Measurements from ENCODE around the gene PCMTD2.
"Not testable (repeated sequence)": the region's sequence is repeated elsewhere in the genome, so short reads cannot be mapped to it uniquely, and the experiment has no call there.

PCMTD2 gene

DNA sequence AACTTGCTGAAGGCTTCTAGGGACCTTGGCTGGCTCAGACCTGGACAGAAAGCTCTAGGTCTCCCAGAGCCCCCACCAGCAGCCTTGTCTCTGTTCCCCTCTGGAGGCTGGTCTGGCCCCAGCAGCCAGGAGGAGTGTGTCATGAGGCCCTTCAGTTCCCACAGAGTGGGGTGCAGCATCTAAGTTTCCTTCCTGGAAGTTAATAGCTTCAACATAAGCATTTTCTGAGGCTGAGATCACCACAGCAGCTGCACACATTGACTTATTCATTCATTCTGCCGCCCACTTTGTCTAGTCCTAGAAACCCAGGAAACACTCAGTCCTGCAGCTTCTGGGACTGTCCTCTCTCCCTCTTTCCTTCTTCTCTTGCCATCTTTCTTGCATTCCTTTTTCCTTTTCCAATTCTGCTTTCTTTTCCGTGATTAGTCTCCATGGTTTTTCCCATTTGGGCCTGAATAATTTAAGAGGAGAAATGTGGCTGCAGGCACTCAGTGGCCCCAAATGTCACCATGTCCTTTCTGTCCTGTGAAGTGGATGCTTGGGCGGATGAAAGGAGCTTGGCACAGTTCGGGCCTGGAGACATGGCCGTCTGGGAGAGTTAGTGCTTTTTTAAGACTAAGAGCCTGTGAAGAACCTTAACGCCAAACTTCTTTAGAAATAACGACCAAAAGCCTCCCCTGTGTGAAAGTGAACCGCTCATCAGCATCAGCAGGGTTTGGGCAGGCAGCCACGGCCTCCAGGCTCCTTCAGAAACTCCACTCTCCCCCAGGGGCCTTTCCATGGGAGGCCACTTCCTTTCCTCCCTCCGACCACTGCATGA lies 31.0 kb upstream of the PCMTD2 start:
- peak; percentile 97 for DNase-seq (ENCODE audit: low read depth)

DNA sequence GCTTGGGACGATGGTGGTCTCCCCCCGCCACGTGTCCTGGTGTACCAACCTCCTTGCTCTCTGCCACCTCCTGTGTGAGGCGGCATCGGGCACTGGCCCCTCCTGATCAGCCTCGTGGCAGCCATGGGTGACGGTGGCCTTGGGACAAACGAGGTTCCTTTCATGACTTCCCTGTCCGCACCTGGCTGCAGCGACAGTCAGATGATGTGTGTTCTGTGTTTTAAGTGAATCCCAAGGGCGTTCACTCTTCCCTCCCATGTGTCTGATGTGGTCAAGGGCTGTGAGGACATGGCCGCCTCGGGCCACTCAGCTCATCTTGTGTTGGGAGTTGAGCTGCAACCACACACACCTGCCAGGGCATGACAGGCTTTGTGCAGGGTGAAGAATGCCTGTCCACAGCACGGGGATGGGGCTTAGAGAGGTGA lies 30.4 kb upstream of the PCMTD2 start:
- no peak for DNase-seq (ENCODE audit: low read depth)

DNA sequence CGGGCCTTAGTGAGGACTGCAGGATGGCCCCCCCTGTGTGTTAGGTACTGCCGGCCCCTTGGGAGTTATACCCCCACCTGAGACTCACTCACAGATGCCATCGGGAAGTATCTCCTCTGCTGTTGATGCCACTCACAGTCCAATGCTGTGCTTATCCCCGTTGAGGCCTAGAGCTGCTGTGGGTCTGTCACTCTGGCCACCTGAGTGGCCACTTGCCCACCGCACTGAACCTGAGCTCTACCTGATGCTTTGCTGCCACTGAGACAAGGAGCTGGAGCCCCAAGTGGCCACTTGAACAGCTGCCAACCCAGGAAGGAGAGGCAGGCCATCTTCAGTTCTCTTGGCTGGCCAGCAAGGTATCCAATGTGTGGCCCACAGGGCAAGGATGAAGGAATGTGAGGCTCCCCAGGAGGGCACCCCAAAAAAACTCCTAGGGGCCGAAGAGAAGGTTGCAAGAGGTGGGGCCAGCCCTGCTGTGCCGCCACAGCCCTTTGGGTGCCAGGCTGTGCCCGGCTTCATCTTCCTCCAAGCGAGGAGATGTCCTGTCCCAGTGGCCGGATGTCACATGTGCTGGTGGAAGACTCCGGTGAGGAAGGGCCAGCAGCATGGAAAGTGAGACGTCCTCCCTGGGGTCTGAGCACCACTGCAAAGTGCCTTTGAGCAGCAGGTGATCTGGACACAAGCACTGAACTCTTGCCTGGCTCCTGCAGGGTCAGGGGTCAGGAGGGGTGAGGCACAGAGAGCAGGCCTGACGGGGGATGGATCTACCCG lies 29.5 kb upstream of the PCMTD2 start:
- DNase-seq (ENCODE audit: low read depth): no peak

DNA sequence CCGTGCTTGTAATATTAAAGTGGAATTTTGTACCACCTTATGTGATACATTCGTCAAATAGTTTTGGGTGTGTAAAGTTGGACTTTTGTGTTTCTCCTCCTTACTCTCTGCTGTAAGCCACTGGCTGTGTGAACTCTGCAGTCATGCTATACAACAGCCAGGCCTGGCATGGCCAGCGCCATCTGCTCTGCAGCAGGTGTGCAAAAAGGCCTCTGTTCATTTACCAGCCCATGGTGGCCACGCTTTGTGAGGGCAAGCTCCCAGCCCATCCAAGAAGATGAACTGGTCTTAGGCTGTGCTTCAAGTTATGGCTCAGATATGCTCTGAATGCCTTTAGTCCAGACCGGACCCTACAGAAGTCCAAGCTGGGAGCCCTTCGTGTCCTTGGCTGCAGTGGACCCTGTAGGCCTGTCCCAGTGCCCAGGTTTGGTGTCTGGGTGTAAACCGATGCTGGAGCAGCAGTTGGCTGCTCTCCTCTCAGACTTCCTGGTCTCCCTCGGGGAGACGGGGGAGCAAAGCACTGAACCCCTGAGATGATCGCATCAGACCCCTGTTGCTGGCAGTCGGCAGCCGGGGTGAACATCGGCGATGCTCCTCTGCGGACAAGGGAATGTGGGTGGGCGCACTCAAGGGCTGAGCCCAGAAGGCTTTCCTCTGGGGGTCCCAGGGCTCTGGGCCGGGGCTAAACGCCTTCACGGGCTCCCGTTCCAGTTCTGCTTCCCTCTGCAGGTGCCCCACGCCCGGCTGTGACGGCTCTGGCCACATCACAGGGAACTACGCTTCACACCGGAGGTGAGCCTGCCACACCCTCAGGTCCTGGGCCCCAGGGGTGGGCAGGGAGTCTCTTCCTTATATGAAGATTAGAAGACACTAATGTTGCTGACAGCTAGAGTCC lies 28.6 kb upstream of the PCMTD2 start:
- no peak for DNase-seq (ENCODE audit: low read depth)

DNA sequence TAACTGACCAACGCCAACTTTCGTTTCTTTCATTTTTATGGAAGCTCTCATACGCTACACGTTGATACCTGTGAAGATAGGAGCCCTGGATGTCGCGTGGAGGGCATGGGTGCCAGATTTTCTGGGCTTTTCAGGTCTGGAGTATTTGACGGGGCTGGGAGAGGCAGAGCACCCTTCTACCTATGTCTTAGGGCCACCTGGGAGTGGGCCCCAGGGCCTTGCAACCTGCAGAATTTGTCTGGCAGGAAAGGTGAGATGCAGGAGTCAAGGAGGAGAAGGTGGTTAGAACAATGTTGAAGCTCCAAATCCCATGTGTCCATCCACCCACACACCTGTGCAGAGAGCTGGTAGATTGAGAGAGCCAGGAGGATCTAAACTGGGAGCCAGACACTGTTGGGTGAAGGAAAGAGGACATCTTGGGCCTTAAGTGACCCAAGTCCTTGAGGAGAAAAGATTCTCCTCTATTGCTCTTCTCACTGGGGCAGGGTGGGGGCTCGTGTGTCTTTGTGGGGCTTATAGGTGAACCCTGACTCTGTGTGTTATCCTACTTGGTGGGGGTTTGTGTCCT lies 27.4 kb upstream of the PCMTD2 start:
- no peak for DNase-seq (ENCODE audit: low read depth)

DNA sequence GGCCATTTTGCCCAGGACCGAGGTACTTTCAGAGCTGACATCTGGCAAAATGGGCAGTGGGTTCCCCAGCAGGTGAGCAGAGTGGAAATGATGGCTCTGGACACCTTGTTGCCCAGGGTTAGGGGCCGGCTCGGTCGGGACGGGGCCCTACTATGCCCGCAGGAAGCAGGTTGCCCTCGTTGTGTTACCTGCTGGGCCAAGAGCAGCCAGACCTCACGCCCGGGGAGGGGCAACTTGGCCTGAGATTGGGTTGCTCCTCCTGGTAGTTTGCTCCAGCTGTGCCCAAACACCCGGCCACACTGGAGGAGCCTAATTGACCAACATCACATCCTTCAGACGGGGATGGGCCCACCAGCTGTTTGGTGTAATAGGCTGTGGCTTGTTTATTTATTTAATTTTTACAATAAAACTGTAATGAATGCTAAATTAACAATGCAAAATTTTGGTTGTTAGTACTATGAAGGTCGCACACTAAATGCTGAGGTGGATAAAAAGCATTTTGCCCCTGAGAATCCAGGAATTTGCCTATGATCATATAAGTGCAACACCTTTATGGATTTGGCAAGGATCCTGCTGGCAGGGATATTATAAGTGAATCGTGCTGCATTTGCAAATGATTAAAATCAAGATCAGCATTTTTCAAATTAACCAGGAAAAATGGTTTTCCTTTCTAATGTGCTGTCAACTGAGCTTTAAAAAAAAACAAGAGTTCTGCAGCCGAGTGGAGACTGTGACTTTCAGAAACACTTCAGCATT lies 26.6 kb upstream of the PCMTD2 start:
- DNase-seq (ENCODE audit: low read depth): no peak

DNA sequence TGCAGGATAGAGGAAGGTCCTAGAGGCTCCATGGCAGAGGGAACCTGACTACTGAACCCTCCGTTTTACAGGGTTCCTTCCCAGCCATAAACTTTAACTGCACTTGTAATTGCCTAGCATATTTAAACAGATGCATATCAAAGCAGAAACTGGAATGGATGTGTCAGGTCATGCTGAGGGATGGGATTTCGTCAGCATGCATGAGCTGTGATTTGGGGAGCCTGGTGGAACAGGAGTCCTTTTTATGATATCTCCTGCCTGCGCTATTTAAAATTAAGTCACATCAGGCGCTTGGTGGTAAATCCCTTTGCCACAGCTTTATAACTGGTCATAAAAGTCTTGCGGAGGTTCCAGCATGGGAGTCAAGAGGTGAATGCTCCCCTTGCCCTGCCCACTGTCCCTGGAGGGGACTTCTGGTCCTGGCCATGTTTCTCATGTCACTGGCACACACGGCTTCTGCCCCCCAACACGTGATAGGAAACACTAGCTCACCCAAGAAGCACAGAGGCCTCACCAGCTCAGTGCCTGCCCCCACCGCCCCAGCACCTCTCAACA lies 26.0 kb upstream of the PCMTD2 start:
- DNase-seq (ENCODE audit: low read depth): no peak

DNA sequence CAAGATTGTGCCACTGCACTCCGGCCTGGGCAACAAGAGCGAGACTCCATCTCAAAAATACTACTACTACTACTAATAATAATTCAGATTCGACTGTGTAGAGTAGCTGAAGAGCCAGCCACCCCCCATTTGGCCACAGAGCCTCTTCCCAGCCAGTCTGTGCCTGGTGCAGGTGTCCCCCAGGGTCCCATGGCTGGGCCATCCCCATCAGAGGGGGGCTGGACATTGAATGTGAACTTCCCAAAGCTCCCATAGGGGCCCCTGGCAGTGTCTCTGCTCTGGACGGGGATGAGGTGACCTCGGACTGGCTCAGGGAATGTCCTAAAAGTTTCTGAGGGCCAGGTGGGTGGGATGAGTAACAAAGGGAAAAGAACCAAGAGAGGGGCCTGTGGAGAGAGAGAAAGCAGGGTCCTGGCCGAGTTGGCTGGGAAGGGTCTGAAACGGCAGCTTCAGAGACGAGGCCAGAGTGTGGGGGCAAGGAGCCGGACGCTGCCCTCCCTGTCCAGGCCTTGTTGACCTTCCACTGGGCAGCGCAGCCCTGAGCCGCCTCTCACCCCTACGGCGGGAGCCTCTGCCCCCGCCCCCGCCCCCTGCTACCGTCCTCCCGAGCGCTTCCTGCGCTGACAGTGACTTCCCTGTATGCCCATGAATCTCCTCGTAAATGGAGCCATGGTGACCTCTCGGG lies 24.9 kb upstream of the PCMTD2 start:
- DNase-seq (ENCODE audit: low read depth): no peak

DNA sequence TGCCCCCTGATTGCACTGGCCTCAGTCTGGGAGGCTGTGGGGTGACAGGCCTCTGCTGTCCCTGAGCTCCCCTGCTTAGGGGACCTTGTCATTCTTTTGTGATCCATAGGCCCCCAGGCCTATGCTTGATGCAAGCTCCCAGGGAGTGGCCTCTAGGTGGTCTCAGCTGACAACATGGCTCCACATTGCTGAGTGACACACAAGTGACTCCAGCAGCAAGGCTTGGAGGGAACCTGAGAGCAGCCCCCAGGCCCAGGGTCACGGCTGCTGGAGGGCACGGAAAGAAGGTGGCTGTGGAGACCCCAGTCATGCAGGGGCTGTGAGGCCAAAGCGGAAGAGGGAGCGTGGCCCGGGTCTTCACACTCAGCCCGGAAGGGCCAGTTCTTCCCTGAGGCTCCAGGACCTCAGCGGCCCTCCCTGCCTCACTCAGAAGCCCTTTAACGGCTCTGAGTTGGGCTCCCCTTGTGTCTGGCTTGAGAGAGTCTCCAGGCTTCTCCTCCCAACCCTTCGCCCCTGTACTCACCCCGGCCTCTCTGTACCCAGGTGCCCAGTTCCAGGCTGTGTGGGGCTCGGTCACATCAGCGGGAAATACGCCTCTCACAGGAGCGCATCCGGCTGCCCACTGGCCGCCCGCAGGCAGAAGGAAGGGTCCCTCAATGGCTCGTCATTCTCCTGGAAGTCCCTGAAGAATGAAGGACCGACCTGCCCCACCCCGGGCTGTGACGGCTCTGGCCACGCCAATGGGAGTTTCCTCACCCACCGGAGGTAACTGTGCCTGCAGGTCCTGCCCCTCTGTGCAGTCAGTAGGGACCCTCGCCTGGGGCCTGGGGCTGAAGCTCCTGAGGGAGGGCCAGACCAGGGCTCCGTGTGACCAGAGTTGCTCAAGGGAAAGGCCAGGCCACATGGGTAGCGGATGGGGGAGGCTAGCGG lies 23.7 kb upstream of the PCMTD2 start:
- no peak for DNase-seq (ENCODE audit: low read depth)

DNA sequence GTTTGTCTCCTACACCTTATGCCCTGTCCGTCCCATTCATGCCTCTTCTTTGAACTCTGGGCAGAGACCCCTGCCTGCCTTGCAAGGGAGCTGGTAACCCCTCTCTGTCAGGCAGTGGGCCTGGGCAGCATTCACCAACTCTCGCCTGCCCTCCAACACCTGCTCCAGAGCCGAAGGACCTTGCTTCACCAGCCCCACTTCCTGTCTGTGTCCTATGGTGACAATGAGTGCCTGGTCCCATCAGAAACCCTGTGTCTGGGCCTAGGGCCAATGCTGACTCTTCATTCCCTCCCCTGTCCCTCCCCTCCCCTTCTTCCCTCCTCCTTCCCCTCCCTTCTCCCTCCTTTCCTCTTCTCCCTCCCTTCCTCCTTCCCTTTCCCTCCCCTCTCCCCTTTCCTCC lies 22.8 kb upstream of the PCMTD2 start:
- no peak for DNase-seq (ENCODE audit: low read depth)

DNA sequence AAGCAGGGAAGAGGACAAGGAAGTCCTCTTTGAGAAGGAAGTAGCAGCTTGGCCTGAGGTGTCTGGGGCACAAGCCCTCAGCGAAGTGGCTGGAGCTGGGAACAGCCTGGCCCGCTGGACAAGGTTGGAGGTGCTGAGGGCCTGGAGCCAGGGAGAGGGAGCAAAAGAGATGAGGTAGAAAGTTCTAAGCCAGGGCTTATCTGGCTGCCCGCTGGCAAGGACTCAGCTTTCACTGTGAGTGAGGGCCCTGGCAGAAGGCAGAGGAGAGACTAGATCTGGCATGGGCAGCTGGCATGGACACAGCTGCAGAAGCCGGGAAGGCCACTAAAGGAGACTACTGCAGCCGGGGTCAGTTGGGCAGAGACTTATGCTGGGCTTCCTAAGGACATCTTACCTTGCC lies 21.8 kb upstream of the PCMTD2 start:
- no peak for DNase-seq (ENCODE audit: low read depth)

DNA sequence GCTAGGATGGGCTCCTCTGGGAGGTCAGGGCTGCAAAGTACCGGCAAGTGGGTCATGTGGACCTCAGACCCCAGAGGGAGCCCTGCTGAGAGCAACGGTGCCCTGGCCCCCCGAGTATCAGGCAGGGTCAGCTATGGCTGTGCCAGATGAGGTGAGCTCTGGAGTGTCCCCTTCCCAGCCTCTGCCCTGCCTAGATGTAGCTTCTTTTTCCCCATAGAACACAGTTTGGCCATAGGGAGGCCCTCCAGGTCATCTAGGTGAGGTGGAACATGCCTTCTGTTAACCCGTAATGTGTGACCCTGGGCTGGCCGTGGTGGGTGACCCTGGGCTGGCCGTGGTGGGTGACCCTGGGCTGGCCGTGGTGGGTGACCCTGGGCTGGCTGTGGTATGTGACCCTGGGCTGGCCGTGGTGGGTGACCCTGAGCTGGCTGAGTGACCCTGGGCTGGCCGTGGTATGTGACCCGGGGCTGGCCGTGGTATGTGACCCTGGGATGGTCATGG lies 21.2 kb upstream of the PCMTD2 start:
- DNase-seq (ENCODE audit: low read depth): no peak

DNA sequence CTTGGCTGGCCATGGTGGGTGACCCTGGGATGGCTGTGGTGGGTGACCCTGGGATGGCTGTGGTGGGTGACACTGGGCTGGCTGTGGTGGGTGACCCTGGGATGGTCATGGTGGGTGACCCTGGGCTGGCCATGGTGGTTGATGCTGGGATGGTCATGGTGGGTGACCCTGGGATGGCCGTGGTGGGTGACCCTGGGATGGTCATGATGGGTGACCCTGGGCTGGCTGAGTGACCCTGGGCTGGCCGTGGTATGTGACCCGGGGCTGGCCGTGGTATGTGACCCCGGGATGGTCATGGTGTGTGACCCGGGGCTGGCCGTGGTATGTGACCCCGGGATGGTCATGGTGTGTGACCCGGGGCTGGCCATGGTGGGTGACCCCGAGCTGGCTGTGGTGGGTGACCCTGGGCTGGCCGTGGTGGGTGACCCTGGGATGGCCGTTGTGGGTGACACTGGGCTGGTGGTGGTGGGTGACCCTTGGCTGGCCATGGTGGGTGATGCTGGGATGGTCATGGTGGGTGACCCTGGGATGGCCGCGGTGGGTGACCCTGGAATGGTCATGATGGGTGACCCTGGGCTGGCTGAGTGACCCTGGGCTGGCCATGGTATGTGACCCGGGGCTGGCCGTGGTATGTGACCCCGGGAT lies 20.5 kb upstream of the PCMTD2 start:
- not testable (repeated sequence) for DNase-seq (ENCODE audit: low read depth)

DNA sequence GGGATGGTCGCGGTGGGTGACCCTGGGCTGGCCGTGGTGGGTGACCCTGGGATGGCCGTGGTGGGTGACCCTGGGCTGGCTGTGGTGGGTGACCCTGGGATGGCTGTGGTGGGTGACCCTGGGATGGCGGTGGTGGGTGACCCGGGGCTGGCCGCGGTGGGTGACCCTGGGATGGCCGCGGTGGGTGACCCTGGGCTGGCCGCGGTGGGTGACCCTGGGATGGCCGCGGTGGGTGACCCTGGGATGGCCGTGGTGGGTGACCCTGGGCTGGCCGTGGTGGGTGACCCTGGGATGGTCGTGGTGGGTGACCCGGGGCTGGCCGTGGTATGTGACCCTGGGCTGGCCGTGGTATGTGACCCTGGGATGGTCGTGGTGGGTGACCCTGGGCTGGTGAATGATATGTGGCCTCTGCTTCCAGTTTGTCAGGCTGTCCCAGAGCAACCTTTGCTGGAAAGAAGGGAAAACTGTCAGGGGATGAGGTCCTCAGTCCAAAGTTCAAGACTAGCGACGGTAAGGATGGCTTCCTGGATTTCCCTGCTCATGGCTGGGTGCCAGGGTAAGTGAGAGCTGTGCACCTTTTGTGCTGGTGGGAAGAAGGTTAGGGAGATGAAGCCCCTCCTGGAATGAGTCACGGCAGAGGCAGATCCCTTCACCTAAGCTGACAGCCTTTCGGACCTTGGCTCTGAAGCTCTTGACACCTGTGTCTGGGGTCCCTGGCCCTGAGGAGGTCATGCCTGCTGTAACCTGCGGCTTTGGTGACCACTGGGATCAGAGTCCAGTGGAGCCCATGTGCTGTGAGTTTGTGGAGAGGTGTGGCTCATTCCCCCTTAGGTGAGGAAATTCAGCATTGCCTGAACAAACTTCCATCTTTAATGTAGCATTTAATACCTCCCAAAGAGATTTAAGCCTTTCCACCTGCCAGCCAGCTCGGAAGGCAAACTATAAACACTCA lies 19.1 kb upstream of the PCMTD2 start:
- DNase-seq (ENCODE audit: low read depth): no peak

DNA sequence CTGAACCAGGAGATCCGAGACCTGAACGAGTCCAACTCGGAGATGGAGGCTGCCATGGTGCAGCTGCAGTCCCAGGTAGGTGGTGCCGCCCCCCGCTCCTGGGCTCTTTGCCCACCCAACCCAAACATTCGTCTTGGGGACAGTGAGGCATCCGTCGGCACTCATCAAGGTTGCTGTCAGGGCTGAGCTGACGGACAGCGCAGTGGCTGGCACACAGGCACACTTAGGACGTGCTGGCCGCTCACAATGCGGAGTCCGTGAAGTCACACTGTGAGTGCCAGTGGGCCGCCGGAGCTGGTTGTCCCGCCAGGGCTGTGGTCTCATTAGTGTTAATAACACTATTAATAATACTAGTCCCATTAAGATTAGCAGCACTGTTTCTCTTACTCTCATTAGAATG lies 18.2 kb upstream of the PCMTD2 start:
- no peak for DNase-seq (ENCODE audit: low read depth)

DNA sequence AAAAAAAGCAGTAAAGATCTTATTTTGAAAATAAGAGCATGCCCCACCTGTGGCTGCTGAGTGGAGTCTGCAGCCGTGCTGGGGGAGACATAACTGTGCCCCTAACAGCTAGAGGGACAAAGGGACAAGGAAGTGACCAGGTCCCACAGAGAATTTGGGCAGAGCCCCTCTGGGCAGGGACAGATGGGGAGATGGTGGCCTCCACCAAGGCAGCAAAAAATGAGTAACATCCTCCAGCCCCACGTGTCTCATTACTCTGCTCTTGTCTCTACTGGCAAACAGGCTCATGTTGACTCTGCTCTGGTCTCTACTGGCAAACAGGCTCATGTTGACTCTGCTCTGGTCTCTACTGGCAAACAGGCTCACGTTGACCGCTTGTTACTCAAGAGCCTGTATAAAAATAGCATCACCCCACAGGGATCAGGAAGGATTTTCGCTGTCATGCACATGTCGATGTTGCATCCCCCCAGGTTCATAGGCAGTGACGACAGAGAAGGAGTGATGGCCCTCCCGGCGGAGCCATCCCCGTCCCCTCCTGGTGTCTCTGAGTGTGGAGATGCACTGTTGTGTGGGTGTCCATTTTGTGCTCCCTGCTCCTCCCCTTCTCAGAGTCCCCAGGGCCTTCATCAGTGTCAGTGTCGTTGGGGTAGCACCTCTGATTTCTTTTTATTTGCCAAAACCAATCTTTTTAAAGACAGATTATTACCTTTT lies 17.3 kb upstream of the PCMTD2 start:
- DNase-seq (ENCODE audit: low read depth): no peak
